Astrocyte of the spinal cord (primary cell): ENCODE results near the gene INHA.

Experiments used
- DNase-seq: peaks from one replicate; pipeline ENCODE4 v3.0.0; 2011; ENCODE audit warnings: low read depth, low spot score
- H3K4me3 ChIP-seq: 2 replicates; pipeline ENCODE4 v1.5.1; 2011; ENCODE audit warnings: low read depth, mild to moderate bottlenecking, low read length, moderate library complexity
- CTCF ChIP-seq: IDR thresholded peaks from 2 replicates; pipeline ENCODE4 v1.5.1; 2012; ENCODE audit warnings: low read depth, mild to moderate bottlenecking, low read length, inconsistent platforms
- in situ Hi-C: cut with HindIII; loops from 2 replicates; pipeline ENCODE4 v1.10.0; 2017; ENCODE audit warnings: low sequenced_read_pairs

The INHA gene

GRCh38 chr2:219615894-219616293 is 43.8 kb downstream of the INHA start:
- in situ Hi-C loops, result no loop called here
- TF ChIP-seq CTCF, result no peak

GRCh38 chr2:219616550-219616949 is 44.4 kb downstream of the INHA start:
- no peak for TF ChIP-seq CTCF
- in situ Hi-C loops, result no loop called here
- no peak for DNase-seq
- H3K4me3 ChIP-seq, result no peak overlapping the region

More at GRCh38 chr2:219615894-219616293, 43.8 kb downstream of the INHA start:
- no peak for DNase-seq
- H3K4me3 ChIP-seq, result no peak overlapping the region

GRCh38 chr2:219618733-219619122 is 46.6 kb downstream of the INHA start:
- no peak overlapping the region for H3K4me3 ChIP-seq
- TF ChIP-seq CTCF, result no peak
- DNase-seq, result no peak
- in situ Hi-C loops, result no loop called here

GRCh38 chr2:219619235-219619634 is 47.1 kb downstream of the INHA start:
- TF ChIP-seq CTCF, result no peak
- H3K4me3 ChIP-seq, result no peak overlapping the region
- in situ Hi-C loops, result no loop called here
- no peak for DNase-seq

GRCh38 chr2:219620546-219620945 is 48.4 kb downstream of the INHA start:
- in situ Hi-C loops, result no loop called here
- no peak for DNase-seq
- TF ChIP-seq CTCF, result no peak
- no peak overlapping the region for H3K4me3 ChIP-seq

- DNase-seq, result no peak
- no peak for TF ChIP-seq CTCF
- no peak overlapping the region for H3K4me3 ChIP-seq
- in situ Hi-C loops, result no loop called here
Measured at GRCh38 chr2:219621935-219622334, 49.8 kb downstream of the INHA start.

- no peak for TF ChIP-seq CTCF
- no peak overlapping the region for H3K4me3 ChIP-seq
- DNase-seq, result no peak
- in situ Hi-C loops, result no loop called here
Measured at GRCh38 chr2:219622472-219622871, 50.4 kb downstream of the INHA start.
